Peyer's patch (tissue), 4 donors: ENCODE data around the gene HOXA4.

ENCODE experiments used
- CTCF ChIP-seq, 6 experiments: fragments of 450-650 bp in 4 of 6; fragments of 200-600 bp in 2 of 6; sonication (generic) in 1 of 6; IDR thresholded peaks; one replicate each; pipeline ENCODE4 v1.5.1; 2017 to 2019; ENCODE audit warnings: antibody characterized with exemption in 6 of 6, mild to moderate bottlenecking in 3 of 6, moderate library complexity in 1 of 6
- POLR2A ChIP-seq, 2 donors: fragments of 450-650 bp; IDR thresholded peaks; one replicate each; pipeline ENCODE4 v1.5.1; 2017; ENCODE audit warnings: antibody characterized with exemption in 2 of 2, mild to moderate bottlenecking in 2 of 2, moderate library complexity in 2 of 2

DNA sequence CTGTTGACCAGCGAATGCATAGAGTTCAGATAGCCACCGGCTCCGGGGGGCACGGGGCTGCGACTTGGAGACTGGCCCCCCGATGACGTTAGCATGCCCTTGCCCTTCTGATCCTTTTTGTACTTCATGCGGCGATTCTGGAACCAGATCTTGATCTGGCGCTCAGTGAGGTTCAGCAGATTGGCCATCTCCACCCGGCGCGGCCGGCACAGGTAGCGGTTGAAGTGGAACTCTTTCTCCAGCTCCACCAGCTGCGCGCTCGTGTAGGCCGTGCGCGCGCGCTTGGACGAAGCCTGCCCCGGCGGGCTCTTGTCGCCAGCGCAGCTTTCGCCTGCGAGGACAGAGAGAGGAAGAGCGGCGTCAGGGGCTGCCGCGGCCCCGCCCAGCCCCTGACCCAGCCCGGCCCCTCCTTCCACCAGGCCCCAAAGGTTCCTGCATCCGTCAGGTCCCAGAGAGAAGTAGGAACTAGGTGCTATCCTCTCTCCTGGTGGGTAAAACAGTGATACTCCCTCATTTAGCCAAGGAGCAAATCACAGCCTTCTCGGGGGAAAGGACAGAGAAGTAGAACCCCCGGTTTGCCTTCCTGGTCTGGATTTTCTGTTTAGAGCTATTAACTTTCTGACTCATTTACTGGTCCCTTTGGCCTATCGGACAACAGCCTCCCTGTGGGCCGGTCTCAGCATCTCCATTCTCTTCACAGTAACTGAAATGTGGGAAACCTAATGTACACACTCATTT, 22.0 kb downstream of the HOXA4 start:
- TF ChIP-seq CTCF (IDR thresholded peaks at IDR 0.05) (peak in 1 of 6 experiments; percentile 5), POLR2A (IDR thresholded peaks at IDR 0.05) (peak in 1 of 2 donors; percentile 50)
